HEK293 (cell line): ENCODE results near the gene DSE.
A peak's percentile ranks its signal among the peaks of the same experiment; 100 is the strongest.

Experiments used
- CTCF ChIA-PET: fragments of 350-600 bp; formaldehyde crosslinking; extraction: SDS; loops from one replicate; lab custom pipeline; 2021; ENCODE audit warnings: antibody characterized with exemption; lab: Yijun Ruan, JAX
- POLR2A ChIA-PET: fragments of 300-600 bp; formaldehyde crosslinking; extraction: SDS; loops from one replicate; lab custom pipeline; 2020; ENCODE audit warnings: antibody characterized with exemption, inconsistent platforms; lab: Yijun Ruan, JAX
- H3K27ac ChIP-seq: fragments of 200-500 bp; sonication (Bioruptor generic); 2 replicates; pipeline ENCODE4 v1.5.1; 2014; ENCODE audit warnings: low read depth, low read length, control low read depth, inconsistent platforms; ENCODE audit errors: extremely low read depth
- H3K36me3 ChIP-seq, 2 experiments: fragments of 200-500 bp in 1 of 2; sonication (Bioruptor generic) in 1 of 2; 1 replicate in 1 of 2; 2 replicates in 1 of 2; pipeline ENCODE4 v1.5.1; 2014 to 2017; ENCODE audit warnings: inconsistent platforms in 2 of 2, low read length in 2 of 2; ENCODE audit not compliant: control insufficient read depth in 2 of 2, insufficient read depth in 1 of 2
- H3K4me1 ChIP-seq: fragments of 200-500 bp; sonication (Bioruptor generic); 2 replicates; pipeline ENCODE4 v1.5.1; 2014; ENCODE audit warnings: mild to moderate bottlenecking, low read length, inconsistent platforms; ENCODE audit not compliant: control insufficient read depth, insufficient read depth
- H3K4me3 ChIP-seq: 2 replicates; pipeline ENCODE4 v1.5.1; 2011; ENCODE audit warnings: low read depth, mild to moderate bottlenecking, control low read depth, low read length, moderate library complexity
- H3K9me3 ChIP-seq: fragments of 200-500 bp; sonication (Bioruptor generic); 2 replicates; pipeline ENCODE4 v1.5.1; 2014; ENCODE audit warnings: low read depth, low read length, inconsistent platforms; ENCODE audit not compliant: control insufficient read depth, insufficient read depth
- AEBP2 ChIP-seq: fragments of 450-650 bp; formaldehyde crosslinking; IDR thresholded peaks from 2 replicates; pipeline ENCODE4 v1.5.1; 2016; ENCODE audit warnings: missing biosample characterization, missing genetic modification characterization, borderline replicate concordance
- CTCF ChIP-seq: fragments of 450-650 bp; formaldehyde crosslinking; IDR thresholded peaks from 2 replicates; pipeline ENCODE4 v1.5.1; 2016; ENCODE audit warnings: missing biosample characterization, missing genetic modification characterization
- ELK4 ChIP-seq: IDR thresholded peaks from 2 replicates; pipeline ENCODE4 v1.6.1; 2011; ENCODE audit warnings: mild to moderate bottlenecking, low read depth, low read length, borderline replicate concordance
- KLF7 ChIP-seq: fragments of 450-650 bp; formaldehyde crosslinking; IDR thresholded peaks from 2 replicates; pipeline ENCODE4 v1.5.1; 2016; ENCODE audit warnings: missing biosample characterization, missing genetic modification characterization, borderline replicate concordance
- MYNN ChIP-seq: fragments of 450-650 bp; formaldehyde crosslinking; IDR thresholded peaks from 2 replicates; pipeline ENCODE4 v1.5.1; 2016; ENCODE audit warnings: missing biosample characterization, missing genetic modification characterization, borderline replicate concordance
- SCRT2 ChIP-seq: fragments of 450-650 bp; formaldehyde crosslinking; IDR thresholded peaks from 2 replicates; pipeline ENCODE4 v1.5.1; 2016; ENCODE audit warnings: missing biosample characterization, missing genetic modification characterization
- SP7 ChIP-seq: fragments of 450-650 bp; formaldehyde crosslinking; IDR thresholded peaks from 2 replicates; pipeline ENCODE4 v1.5.1; 2016; ENCODE audit warnings: missing biosample characterization, missing genetic modification characterization
- ZIC2 ChIP-seq: fragments of 450-650 bp; formaldehyde crosslinking; IDR thresholded peaks from 2 replicates; pipeline ENCODE4 v1.5.1; 2016; ENCODE audit warnings: missing biosample characterization, missing genetic modification characterization
- ZNF112 ChIP-seq: fragments of 450-650 bp; formaldehyde crosslinking; IDR thresholded peaks from 2 replicates; pipeline ENCODE4 v1.5.0; 2017; ENCODE audit warnings: missing biosample characterization, missing genetic modification characterization
- ZNF146 ChIP-seq: fragments of 450-650 bp; formaldehyde crosslinking; IDR thresholded peaks from 2 replicates; pipeline ENCODE4 v1.5.1; 2016; ENCODE audit warnings: missing biosample characterization, missing genetic modification characterization
- ZNF175 ChIP-seq: fragments of 450-650 bp; formaldehyde crosslinking; IDR thresholded peaks from 2 replicates; pipeline ENCODE4 v1.5.1; 2016; ENCODE audit warnings: missing biosample characterization, missing genetic modification characterization
- ZNF274 ChIP-seq, 2 experiments: fragments of 200-500 bp in 1 of 2; fragments of 450-650 bp in 1 of 2; sonication (Bioruptor generic) in 1 of 2; formaldehyde crosslinking in 1 of 2; IDR thresholded peaks; 2 replicates each; pipeline versions ENCODE4 v1.5.1 to v1.6.1; 2014 to 2016; ENCODE audit warnings: borderline replicate concordance in 1 of 2, inconsistent platforms in 1 of 2, low read length in 1 of 2, missing biosample characterization in 1 of 2, missing genetic modification characterization in 1 of 2
- ZNF341 ChIP-seq: fragments of 450-650 bp; formaldehyde crosslinking; IDR thresholded peaks from 2 replicates; pipeline ENCODE4; 2016; ENCODE audit warnings: low read depth, missing biosample characterization, missing genetic modification characterization
- ZNF416 ChIP-seq: fragments of 450-650 bp; formaldehyde crosslinking; IDR thresholded peaks from 2 replicates; pipeline ENCODE4 v1.5.1; 2016; ENCODE audit warnings: missing biosample characterization, missing genetic modification characterization
- ZNF530 ChIP-seq: fragments of 450-650 bp; formaldehyde crosslinking; IDR thresholded peaks from 2 replicates; pipeline ENCODE4 v1.5.1; 2016; ENCODE audit warnings: low read depth, missing biosample characterization, missing genetic modification characterization
- ZNF645 ChIP-seq: fragments of 450-650 bp; formaldehyde crosslinking; IDR thresholded peaks from 2 replicates; pipeline ENCODE4; 2016; ENCODE audit warnings: missing biosample characterization, missing genetic modification characterization
- ZNF660 ChIP-seq: fragments of 450-650 bp; IDR thresholded peaks from 2 replicates; pipeline ENCODE4 v1.5.1; 2018; ENCODE audit warnings: missing biosample characterization, mild to moderate bottlenecking, missing genetic modification characterization
- ZNF768 ChIP-seq: fragments of 450-650 bp; formaldehyde crosslinking; IDR thresholded peaks from 2 replicates; pipeline ENCODE4 v1.5.1; 2018; ENCODE audit warnings: missing biosample characterization, mild to moderate bottlenecking, missing genetic modification characterization
- ZNF776 ChIP-seq: fragments of 450-650 bp; formaldehyde crosslinking; IDR thresholded peaks from 2 replicates; pipeline ENCODE4 v1.5.0; 2017; ENCODE audit warnings: missing biosample characterization, missing genetic modification characterization, borderline replicate concordance
- ZNF792 ChIP-seq: fragments of 450-650 bp; formaldehyde crosslinking; IDR thresholded peaks from 2 replicates; pipeline ENCODE4 v1.5.1; 2016; ENCODE audit warnings: missing biosample characterization, missing genetic modification characterization
- ZSCAN18 ChIP-seq: fragments of 450-650 bp; formaldehyde crosslinking; IDR thresholded peaks from 2 replicates; pipeline ENCODE4 v1.5.1; 2016; ENCODE audit warnings: missing biosample characterization, missing genetic modification characterization
- ZSCAN23 ChIP-seq: fragments of 450-650 bp; formaldehyde crosslinking; IDR thresholded peaks from 2 replicates; pipeline ENCODE4 v1.5.1; 2016; ENCODE audit warnings: missing biosample characterization, missing genetic modification characterization
- ZXDB ChIP-seq: fragments of 450-650 bp; formaldehyde crosslinking; IDR thresholded peaks from 2 replicates; pipeline ENCODE4 v1.5.1; 2016; ENCODE audit warnings: missing biosample characterization, missing genetic modification characterization

DSE gene

GRCh38 chr6:116354236-116354635, 16.5 kb upstream of the DSE start:
- TF ChIP-seq ZXDB (tag by site-specific recombination) (no peak), ZNF776 (no peak), ELK4 (no peak), ZNF530 (tag by site-specific recombination) (no peak), CTCF (tag by site-specific recombination) (no peak), ZSCAN23 (tag by site-specific recombination) (no peak), ZNF274 (IDR thresholded peaks at IDR 0.05; ENCODE audit: low read length) (no peak), ZNF274 (tag by site-specific recombination; IDR thresholded peaks at IDR 0.05; ENCODE audit: borderline replicate concordance) (no peak), AEBP2 (tag by site-specific recombination) (no peak), ZIC2 (tag by site-specific recombination) (no peak), ZNF146 (tag by site-specific recombination) (no peak), ZNF660 (no peak), ZNF792 (tag by site-specific recombination) (no peak), SP7 (no peak), ZNF341 (tag by site-specific recombination) (no peak), ZNF416 (no peak), MYNN (tag by site-specific recombination) (no peak)
- Histone ChIP-seq H3K36me3 (no peaks in the 10 kb centered on the region), H3K27ac (no peak overlapping the region), H3K4me1 (no peaks in the 10 kb centered on the region), H3K4me3 (no peak overlapping the region), H3K9me3 (no peaks in the 10 kb centered on the region)
- ChIA-PET CTCF (interaction anchor here (0.5 kb wide), 1 partner anchor 50 kb away, joined by 4 read pairs; no protein-coding TSS in a partner anchor), POLR2A (interaction anchor here (3.2 kb wide), 1 partner anchor 17 kb away, joined by 11 read pairs; the partner anchor contains the start of gene DSE)

GRCh38 chr6:116355796-116356195, 15.0 kb upstream of the DSE start:
- no peaks in the 10 kb centered on the region for H3K4me1 ChIP-seq
- no peak overlapping the region for H3K4me3 ChIP-seq
- CTCF ChIA-PET, result interaction anchor here (0.5 to 1.4 kb wide), 6 partner anchors 17 to 184 kb away, joined by 3 to 6 read pairs (median 3); partner anchors contain the start of genes CALHM5 and CALHM6
- H3K9me3 ChIP-seq, result no peaks in the 10 kb centered on the region
- H3K27ac ChIP-seq, result no peak overlapping the region
- H3K36me3 ChIP-seq, result no peaks in the 10 kb centered on the region
- TF ChIP-seq ZNF645 (tag by site-specific recombination) (no peak), ZIC2 (tag by site-specific recombination) (no peak), KLF7 (no peak), ZSCAN18 (tag by site-specific recombination) (no peak), ZNF175 (tag by site-specific recombination) (no peak), SCRT2 (tag by site-specific recombination) (0 out of 2 replicates have a peak, but pooled peaks have one; percentile 60), ZNF112 (tag by site-specific recombination) (no peak), ZNF768 (tag by site-specific recombination) (no peak)
- POLR2A ChIA-PET, result no interaction called here
